Neural progenitor cell (in vitro differentiated cells): ENCODE results near the gene PSME3IP1.

ENCODE experiments used
- EZH2 ChIP-seq: fragments of 200-600 bp; sonication (generic); IDR thresholded peaks from 2 replicates; pipeline ENCODE4 v1.6.1; 2017; ENCODE audit warnings: antibody characterized with exemption, mild to moderate bottlenecking, moderate library complexity
- TF ChIP-seq, protein P1 (sequence below): fragments of 200-600 bp; sonication (generic); IDR thresholded peaks from 2 replicates; pipeline ENCODE4 v1.5.1; 2017; ENCODE audit warnings: antibody characterized with exemption, mild to moderate bottlenecking

DNA sequence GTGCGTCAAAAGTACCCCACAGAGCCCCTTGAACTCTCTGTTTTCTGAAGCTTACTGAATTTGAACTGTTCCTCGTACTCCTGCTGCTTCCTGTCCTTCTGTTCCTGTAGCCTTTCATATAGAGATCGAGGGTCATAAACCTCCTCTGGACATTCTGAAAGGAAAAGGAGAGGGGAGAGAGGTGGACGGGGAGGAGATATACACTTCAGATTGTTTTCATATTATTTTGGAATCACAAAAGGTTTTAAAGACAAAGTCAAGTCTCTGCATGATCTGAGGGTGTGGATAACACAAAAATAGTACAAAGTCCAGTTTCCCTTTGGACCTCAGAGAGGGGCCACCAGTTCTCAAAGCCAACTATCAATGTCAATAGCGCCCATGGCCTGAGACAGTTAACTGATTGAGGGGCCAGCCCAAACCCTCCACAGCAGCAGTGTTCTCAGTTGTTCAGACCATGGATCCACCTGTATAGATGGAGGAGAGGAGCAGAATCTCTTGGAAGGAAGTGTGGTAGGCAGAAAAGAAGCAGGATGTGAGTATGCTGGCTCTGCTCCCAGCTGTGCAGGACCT is 13.0 kb downstream of the PSME3IP1 start:
- TF ChIP-seq EZH2, result no peak
- TF ChIP-seq, protein P1, sequence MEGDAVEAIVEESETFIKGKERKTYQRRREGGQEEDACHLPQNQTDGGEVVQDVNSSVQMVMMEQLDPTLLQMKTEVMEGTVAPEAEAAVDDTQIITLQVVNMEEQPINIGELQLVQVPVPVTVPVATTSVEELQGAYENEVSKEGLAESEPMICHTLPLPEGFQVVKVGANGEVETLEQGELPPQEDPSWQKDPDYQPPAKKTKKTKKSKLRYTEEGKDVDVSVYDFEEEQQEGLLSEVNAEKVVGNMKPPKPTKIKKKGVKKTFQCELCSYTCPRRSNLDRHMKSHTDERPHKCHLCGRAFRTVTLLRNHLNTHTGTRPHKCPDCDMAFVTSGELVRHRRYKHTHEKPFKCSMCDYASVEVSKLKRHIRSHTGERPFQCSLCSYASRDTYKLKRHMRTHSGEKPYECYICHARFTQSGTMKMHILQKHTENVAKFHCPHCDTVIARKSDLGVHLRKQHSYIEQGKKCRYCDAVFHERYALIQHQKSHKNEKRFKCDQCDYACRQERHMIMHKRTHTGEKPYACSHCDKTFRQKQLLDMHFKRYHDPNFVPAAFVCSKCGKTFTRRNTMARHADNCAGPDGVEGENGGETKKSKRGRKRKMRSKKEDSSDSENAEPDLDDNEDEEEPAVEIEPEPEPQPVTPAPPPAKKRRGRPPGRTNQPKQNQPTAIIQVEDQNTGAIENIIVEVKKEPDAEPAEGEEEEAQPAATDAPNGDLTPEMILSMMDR, result no peak
